SK-N-SH treated with all-trans-retinoic acid at 6 μM for 48 hours (cell line): Measurements from ENCODE around the gene TMED4.
A peak's percentile ranks its signal among the peaks of the same experiment; 100 is the strongest.

Experiments
- ATAC-seq: fragments of 200-7000 bp; cut with Tn5 transposase; 3 replicates; pipeline ENCODE4 v1.9.1; 2020; ENCODE audit warnings: mild to moderate bottlenecking, moderate library complexity
- ARNTL ChIP-seq: fragments of 450-650 bp; formaldehyde crosslinking; IDR thresholded peaks from 2 replicates; pipeline ENCODE4 v1.5.0; 2020; ENCODE audit warnings: low read depth, mild to moderate bottlenecking, moderate library complexity, borderline replicate concordance
- BACH2 ChIP-seq: fragments of 250-450 bp; sonication (Bioruptor Pico); IDR thresholded peaks from 2 replicates; pipeline ENCODE4 v1.9.0; 2021; ENCODE audit warnings: mild to moderate bottlenecking, borderline replicate concordance
- CSDC2 ChIP-seq: fragments of 250-450 bp; sonication (Bioruptor Pico); IDR thresholded peaks from 2 replicates; pipeline ENCODE4 v1.5.0; 2020; ENCODE audit warnings: mild to moderate bottlenecking, moderate library complexity
- ESRRG ChIP-seq: fragments of 250-450 bp; sonication (Bioruptor Pico); IDR thresholded peaks from 2 replicates; pipeline ENCODE4 v1.6.1; 2021; ENCODE audit warnings: mild to moderate bottlenecking
- GLIS3 ChIP-seq: fragments of 250-450 bp; sonication (Bioruptor Pico); IDR thresholded peaks from 2 replicates; pipeline ENCODE4 v1.5.0; 2020; ENCODE audit warnings: mild to moderate bottlenecking, moderate library complexity
- ISL1 ChIP-seq: fragments of 250-450 bp; sonication (Bioruptor Pico); IDR thresholded peaks from 2 replicates; pipeline ENCODE4 v2.1.2; 2022; ENCODE audit warnings: mild to moderate bottlenecking, moderate library complexity
- OSR1 ChIP-seq: fragments of 250-450 bp; sonication (Bioruptor Pico); IDR thresholded peaks from 2 replicates; pipeline ENCODE4 v1.8.0; 2022; ENCODE audit warnings: moderate library complexity, mild to moderate bottlenecking, inconsistent platforms
- PPARA ChIP-seq: fragments of 250-450 bp; sonication (Bioruptor Pico); IDR thresholded peaks from 2 replicates; pipeline ENCODE4 v1.5.0; 2020; ENCODE audit warnings: mild to moderate bottlenecking, borderline replicate concordance
- RARB ChIP-seq: fragments of 250-450 bp; sonication (Bioruptor Pico); IDR thresholded peaks from 2 replicates; pipeline ENCODE4 v1.8.0; 2021; ENCODE audit warnings: mild to moderate bottlenecking, moderate library complexity
- SNAI2 ChIP-seq: fragments of 250-450 bp; sonication (Bioruptor Pico); IDR thresholded peaks from 2 replicates; pipeline ENCODE4 v1.5.0; 2020; ENCODE audit warnings: mild to moderate bottlenecking, moderate library complexity
- TCF4 ChIP-seq: fragments of 250-450 bp; sonication (Bioruptor Pico); IDR thresholded peaks from 2 replicates; pipeline ENCODE4 v1.8.0; 2021; ENCODE audit warnings: mild to moderate bottlenecking, moderate library complexity, borderline replicate concordance
- TOX ChIP-seq: fragments of 250-450 bp; sonication (Bioruptor Pico); IDR thresholded peaks from 2 replicates; pipeline ENCODE4 v1.8.0; 2021; ENCODE audit warnings: mild to moderate bottlenecking, moderate library complexity, borderline replicate concordance
- ZC3H10 ChIP-seq: fragments of 250-450 bp; sonication (Bioruptor Pico); IDR thresholded peaks from 2 replicates; pipeline ENCODE4 v1.5.1; 2021; ENCODE audit warnings: mild to moderate bottlenecking, moderate library complexity
- ZFP3 ChIP-seq: fragments of 250-450 bp; sonication (Bioruptor Pico); IDR thresholded peaks from 2 replicates; pipeline ENCODE4 v1.5.0; 2020; ENCODE audit warnings: mild to moderate bottlenecking, moderate library complexity
- ZFP30 ChIP-seq: fragments of 450-650 bp; formaldehyde crosslinking; IDR thresholded peaks from 2 replicates; pipeline ENCODE4 v1.5.0; 2022; ENCODE audit warnings: mild to moderate bottlenecking, moderate library complexity
- ZNF565 ChIP-seq: fragments of 450-650 bp; formaldehyde crosslinking; conservative IDR thresholded peaks from 2 replicates; pipeline ENCODE4 v1.5.0; 2020; ENCODE audit warnings: low read depth, mild to moderate bottlenecking, moderate library complexity
- ZNF70 ChIP-seq: fragments of 450-650 bp; formaldehyde crosslinking; IDR thresholded peaks from 2 replicates; pipeline ENCODE4 v1.5.0; 2020; ENCODE audit warnings: mild to moderate bottlenecking, moderate library complexity
- ZNF8 ChIP-seq: fragments of 450-650 bp; formaldehyde crosslinking; IDR thresholded peaks from 2 replicates; pipeline ENCODE4 v1.5.0; 2020; ENCODE audit warnings: mild to moderate bottlenecking, moderate library complexity
- TF ChIP-seq, protein P1 (sequence below): fragments of 250-450 bp; sonication (Bioruptor Pico); IDR thresholded peaks from 2 replicates; pipeline ENCODE4 v1.5.0; 2020; ENCODE audit warnings: mild to moderate bottlenecking, moderate library complexity
- TF ChIP-seq, protein P2 (sequence below): fragments of 250-450 bp; sonication (Bioruptor Pico); IDR thresholded peaks from 2 replicates; pipeline ENCODE4 v1.5.1; 2020; ENCODE audit warnings: low read depth, mild to moderate bottlenecking, moderate library complexity
- TF ChIP-seq, protein P3 (sequence below): fragments of 250-450 bp; sonication (Bioruptor Pico); IDR thresholded peaks from 2 replicates; pipeline ENCODE4 v1.8.0; 2020; ENCODE audit warnings: mild to moderate bottlenecking, moderate library complexity, borderline replicate concordance
- TF ChIP-seq, protein P4 (sequence below): fragments of 250-450 bp; sonication (Bioruptor Pico); IDR thresholded peaks from 2 replicates; pipeline ENCODE4 v1.5.1; 2021; ENCODE audit warnings: mild to moderate bottlenecking, moderate library complexity

The TMED4 gene

DNA sequence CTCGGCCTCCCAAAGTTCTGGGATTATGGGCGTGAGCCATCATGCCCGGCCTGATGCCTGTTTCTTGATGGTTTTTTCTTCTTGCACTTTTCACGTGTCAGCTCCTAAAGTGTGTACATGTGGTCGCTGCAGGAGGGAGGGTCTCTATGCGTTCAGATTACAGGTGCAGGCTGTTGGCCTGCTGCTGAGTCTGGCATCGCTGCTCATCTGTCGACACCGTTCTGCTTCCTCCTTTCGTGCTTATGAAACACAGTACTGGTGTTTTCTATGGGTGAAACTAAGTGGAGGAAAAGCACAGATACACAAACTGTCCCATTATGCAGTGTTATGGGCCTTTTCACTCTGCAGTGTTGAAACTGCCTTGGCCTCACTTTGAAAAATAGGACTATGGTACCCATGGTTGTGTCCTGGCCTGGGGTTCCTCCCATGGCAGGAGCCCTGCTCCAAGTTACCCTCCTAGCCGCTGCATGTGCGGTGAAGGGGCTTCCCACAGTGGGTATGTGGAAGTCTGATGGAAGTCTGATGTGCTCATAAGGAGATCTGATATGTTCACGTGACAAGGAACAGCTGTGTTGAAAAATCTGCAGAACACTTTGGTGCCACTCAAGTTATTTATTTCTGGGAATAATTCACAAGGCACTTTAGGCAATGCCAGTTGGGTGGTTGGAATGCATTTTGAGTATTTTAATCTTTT, 47.9 kb upstream of the TMED4 start:
- no peak for ATAC-seq
- TF ChIP-seq ISL1 (CRISPR knock-in tag), result peak; percentile 48; the same call in 1 of the 2 replicates
- no peak for TF ChIP-seq PPARA (CRISPR knock-in tag)

DNA sequence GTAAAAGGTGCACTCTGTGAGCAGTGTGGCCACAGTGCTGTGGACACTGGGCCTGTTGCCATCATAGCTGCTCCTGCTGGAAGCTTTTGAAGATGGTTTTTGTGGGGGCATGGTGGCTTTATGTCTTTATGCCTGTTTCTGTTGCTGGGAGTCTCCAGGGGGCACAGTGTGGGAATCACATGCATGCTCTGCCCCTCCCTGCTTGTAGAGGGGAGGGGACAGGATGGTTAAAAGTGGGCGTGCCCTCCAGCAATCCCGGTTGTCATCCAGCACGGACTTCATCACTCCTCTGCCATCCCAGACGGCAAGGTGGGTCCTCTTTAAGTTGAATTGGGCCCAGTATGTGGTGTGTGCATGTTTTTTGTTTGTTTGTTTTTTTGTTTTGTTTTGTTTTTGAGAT, 44.6 kb upstream of the TMED4 start:
- TF ChIP-seq, protein P1, sequence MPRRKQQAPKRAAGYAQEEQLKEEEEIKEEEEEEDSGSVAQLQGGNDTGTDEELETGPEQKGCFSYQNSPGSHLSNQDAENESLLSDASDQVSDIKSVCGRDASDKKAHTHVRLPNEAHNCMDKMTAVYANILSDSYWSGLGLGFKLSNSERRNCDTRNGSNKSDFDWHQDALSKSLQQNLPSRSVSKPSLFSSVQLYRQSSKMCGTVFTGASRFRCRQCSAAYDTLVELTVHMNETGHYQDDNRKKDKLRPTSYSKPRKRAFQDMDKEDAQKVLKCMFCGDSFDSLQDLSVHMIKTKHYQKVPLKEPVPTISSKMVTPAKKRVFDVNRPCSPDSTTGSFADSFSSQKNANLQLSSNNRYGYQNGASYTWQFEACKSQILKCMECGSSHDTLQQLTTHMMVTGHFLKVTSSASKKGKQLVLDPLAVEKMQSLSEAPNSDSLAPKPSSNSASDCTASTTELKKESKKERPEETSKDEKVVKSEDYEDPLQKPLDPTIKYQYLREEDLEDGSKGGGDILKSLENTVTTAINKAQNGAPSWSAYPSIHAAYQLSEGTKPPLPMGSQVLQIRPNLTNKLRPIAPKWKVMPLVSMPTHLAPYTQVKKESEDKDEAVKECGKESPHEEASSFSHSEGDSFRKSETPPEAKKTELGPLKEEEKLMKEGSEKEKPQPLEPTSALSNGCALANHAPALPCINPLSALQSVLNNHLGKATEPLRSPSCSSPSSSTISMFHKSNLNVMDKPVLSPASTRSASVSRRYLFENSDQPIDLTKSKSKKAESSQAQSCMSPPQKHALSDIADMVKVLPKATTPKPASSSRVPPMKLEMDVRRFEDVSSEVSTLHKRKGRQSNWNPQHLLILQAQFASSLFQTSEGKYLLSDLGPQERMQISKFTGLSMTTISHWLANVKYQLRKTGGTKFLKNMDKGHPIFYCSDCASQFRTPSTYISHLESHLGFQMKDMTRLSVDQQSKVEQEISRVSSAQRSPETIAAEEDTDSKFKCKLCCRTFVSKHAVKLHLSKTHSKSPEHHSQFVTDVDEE (CRISPR knock-in tag), result no peak
- TF ChIP-seq ISL1 (CRISPR knock-in tag), result no peak
- no peak for TF ChIP-seq ZNF565 (CRISPR knock-in tag)
- no peak for TF ChIP-seq ZNF8 (CRISPR knock-in tag)
- TF ChIP-seq OSR1, result no peak
- TF ChIP-seq ZFP30 (CRISPR knock-in tag), result no peak
- no peak for TF ChIP-seq ZNF70 (CRISPR knock-in tag)
- TF ChIP-seq SNAI2 (CRISPR knock-in tag), result no peak
- no peak for TF ChIP-seq ESRRG
- TF ChIP-seq BACH2, result no peak
- TF ChIP-seq PPARA (CRISPR knock-in tag), result no peak
- no peak for TF ChIP-seq ARNTL (CRISPR knock-in tag)
- no peak for TF ChIP-seq GLIS3
- TF ChIP-seq, protein P2, sequence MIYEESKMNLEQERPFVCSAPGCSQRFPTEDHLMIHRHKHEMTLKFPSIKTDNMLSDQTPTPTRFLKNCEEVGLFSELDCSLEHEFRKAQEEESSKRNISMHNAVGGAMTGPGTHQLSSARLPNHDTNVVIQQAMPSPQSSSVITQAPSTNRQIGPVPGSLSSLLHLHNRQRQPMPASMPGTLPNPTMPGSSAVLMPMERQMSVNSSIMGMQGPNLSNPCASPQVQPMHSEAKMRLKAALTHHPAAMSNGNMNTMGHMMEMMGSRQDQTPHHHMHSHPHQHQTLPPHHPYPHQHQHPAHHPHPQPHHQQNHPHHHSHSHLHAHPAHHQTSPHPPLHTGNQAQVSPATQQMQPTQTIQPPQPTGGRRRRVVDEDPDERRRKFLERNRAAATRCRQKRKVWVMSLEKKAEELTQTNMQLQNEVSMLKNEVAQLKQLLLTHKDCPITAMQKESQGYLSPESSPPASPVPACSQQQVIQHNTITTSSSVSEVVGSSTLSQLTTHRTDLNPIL (CRISPR knock-in tag), result no peak
- TF ChIP-seq, protein P3, sequence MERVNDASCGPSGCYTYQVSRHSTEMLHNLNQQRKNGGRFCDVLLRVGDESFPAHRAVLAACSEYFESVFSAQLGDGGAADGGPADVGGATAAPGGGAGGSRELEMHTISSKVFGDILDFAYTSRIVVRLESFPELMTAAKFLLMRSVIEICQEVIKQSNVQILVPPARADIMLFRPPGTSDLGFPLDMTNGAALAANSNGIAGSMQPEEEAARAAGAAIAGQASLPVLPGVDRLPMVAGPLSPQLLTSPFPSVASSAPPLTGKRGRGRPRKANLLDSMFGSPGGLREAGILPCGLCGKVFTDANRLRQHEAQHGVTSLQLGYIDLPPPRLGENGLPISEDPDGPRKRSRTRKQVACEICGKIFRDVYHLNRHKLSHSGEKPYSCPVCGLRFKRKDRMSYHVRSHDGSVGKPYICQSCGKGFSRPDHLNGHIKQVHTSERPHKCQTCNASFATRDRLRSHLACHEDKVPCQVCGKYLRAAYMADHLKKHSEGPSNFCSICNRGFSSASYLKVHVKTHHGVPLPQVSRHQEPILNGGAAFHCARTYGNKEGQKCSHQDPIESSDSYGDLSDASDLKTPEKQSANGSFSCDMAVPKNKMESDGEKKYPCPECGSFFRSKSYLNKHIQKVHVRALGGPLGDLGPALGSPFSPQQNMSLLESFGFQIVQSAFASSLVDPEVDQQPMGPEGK (CRISPR knock-in tag), result no peak
- no peak for TF ChIP-seq TOX
- no peak for TF ChIP-seq ZFP3
- no peak for TF ChIP-seq CSDC2 (CRISPR knock-in tag)
- no peak for TF ChIP-seq TCF4 (CRISPR knock-in tag)
- TF ChIP-seq, all 23 proteins: peak for 0
- no peak for ATAC-seq

DNA sequence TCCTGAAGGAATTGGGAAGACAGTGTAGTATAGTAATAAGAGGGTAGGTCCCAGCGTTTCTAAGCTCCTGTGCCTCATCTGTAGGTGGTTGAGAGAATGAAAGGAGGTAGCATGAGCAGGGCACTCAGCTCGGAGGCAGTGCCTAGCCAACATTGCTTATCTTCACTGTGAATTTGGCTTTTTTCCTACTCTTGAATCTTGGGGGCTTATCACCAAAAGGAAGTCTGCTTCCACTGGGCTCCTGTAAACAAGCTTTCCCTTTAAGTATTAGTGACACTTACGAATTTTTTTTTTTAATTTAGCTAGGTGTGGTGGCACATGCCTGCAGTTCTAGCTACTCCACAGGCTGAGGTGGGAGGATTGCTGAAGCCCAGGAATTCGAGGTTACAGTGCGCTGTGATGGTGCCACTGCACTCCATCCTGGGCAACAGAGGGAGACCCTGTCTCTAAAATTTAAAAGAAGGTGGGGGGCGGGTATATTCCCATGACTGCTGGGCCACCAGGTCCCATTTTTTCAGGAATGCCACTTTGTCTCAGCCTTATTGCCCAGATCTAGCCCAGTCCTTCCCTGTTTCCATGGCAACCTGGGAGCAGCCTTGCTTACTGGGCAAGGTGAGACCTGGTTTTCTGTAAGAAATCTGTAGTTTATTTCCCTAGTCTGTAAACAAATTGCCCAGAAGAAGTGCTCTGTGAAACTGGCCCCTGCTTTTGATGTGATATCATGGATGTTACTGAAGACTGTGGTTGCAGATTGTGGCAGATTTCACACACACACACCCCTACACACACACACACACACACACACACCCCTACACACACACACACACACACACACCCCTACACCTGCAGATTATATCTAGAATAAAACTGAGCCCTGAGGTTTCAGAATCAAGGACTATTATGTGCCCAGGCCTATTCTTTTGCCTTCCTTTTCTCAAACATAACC, 43.8 kb upstream of the TMED4 start:
- ATAC-seq, result no peak
- TF ChIP-seq CSDC2 (CRISPR knock-in tag), result no peak
- no peak for TF ChIP-seq ZFP3
- no peak for TF ChIP-seq ESRRG
- no peak for TF ChIP-seq ZNF565 (CRISPR knock-in tag)
- no peak for TF ChIP-seq GLIS3
- no peak for TF ChIP-seq ZNF70 (CRISPR knock-in tag)
- TF ChIP-seq OSR1, result no peak
- no peak for TF ChIP-seq ZFP30 (CRISPR knock-in tag)
- no peak for TF ChIP-seq TCF4 (CRISPR knock-in tag)
- TF ChIP-seq TOX, result no peak
- no peak for TF ChIP-seq ARNTL (CRISPR knock-in tag)
- no peak for TF ChIP-seq RARB (CRISPR knock-in tag)

DNA sequence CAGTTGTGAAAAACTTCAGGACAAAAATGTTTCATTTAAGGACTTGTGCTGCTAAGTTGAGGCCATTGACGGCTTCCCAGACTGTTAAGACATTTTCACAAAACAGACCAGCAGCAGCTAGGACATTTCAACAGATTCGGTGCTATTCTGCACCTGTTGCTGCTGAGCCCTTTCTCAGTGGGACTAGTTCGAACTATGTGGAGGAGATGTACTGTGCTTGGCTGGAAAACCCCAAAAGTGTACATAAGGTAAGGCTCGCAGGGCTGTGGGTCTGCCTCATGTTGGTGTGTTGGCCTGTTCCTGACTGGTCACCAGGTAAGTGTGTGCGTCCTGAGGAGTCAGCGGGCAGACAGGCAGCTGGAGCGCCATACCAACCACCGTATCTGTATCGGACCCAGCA, 42.3 kb upstream of the TMED4 start:
- no peak for ATAC-seq
- no peak for TF ChIP-seq ZC3H10 (CRISPR knock-in tag)
- TF ChIP-seq ZFP30 (CRISPR knock-in tag), result no peak
- no peak for TF ChIP-seq ZNF70 (CRISPR knock-in tag)
- no peak for TF ChIP-seq CSDC2 (CRISPR knock-in tag)
- no peak for TF ChIP-seq GLIS3
- TF ChIP-seq, protein P3 (CRISPR knock-in tag), result no peak
- TF ChIP-seq ZNF8 (CRISPR knock-in tag), result no peak
- TF ChIP-seq, protein P2 (CRISPR knock-in tag), result no peak
- no peak for TF ChIP-seq OSR1
- no peak for TF ChIP-seq ESRRG
- no peak for TF ChIP-seq BACH2
- TF ChIP-seq TOX, result no peak
- TF ChIP-seq ZNF565 (CRISPR knock-in tag), result no peak
- no peak for TF ChIP-seq ISL1 (CRISPR knock-in tag)
- no peak for TF ChIP-seq ARNTL (CRISPR knock-in tag)
- TF ChIP-seq, protein P4, sequence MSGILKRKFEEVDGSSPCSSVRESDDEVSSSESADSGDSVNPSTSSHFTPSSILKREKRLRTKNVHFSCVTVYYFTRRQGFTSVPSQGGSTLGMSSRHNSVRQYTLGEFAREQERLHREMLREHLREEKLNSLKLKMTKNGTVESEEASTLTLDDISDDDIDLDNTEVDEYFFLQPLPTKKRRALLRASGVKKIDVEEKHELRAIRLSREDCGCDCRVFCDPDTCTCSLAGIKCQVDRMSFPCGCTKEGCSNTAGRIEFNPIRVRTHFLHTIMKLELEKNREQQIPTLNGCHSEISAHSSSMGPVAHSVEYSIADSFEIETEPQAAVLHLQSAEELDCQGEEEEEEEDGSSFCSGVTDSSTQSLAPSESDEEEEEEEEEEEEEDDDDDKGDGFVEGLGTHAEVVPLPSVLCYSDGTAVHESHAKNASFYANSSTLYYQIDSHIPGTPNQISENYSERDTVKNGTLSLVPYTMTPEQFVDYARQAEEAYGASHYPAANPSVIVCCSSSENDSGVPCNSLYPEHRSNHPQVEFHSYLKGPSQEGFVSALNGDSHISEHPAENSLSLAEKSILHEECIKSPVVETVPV (CRISPR knock-in tag), result no peak
